KOPT-K1 (cell line): ENCODE data around the gene ORMDL2.
"Not testable (repeated sequence)": the region's sequence is repeated elsewhere in the genome, so short reads cannot be mapped to it uniquely, and the experiment has no call there.

Experiments used
- H3K27ac ChIP-seq: fragments of 200-600 bp; sonication (generic); 2 replicates; pipeline ENCODE4 v1.5.1; 2016; ENCODE audit warnings: antibody characterized with exemption, mild to moderate bottlenecking, low read depth, low read length; ENCODE audit not compliant: poor library complexity, severe bottlenecking
- H3K36me3 ChIP-seq: fragments of 200-600 bp; sonication (generic); 2 replicates; pipeline ENCODE4 v1.5.1; 2017; ENCODE audit warnings: antibody characterized with exemption, mild to moderate bottlenecking, low read length, moderate library complexity; ENCODE audit not compliant: insufficient read depth
- H3K9me3 ChIP-seq: fragments of 200-600 bp; sonication (generic); 2 replicates; pipeline ENCODE4 v1.5.1; 2017; ENCODE audit warnings: antibody characterized with exemption, low read length, mild to moderate bottlenecking; ENCODE audit not compliant: insufficient read depth, poor library complexity, severe bottlenecking

Gene ORMDL2

DNA sequence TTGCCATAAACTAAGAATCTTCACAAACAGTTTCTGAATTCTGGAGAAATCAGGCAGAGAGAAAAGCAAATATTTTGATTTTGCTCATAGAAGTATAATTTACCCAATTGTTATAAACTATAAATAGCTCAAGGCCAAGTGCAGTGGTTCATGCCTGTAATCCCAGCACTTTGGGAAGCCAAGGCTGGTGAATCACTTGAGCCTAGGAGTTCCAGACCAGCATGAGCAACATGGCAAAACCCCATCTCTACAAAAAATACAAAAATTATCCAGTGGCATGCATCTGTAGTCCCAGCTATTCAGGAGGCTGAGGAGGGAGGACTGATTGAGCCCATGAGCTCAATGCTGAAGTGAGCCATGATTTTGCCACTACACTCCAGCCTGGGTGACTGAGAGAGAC, 44.4 kb downstream of the ORMDL2 start:
- H3K27ac ChIP-seq = no peak overlapping the region
- peaks cover 24% of the 10 kb centered on the region for H3K9me3 ChIP-seq

DNA sequence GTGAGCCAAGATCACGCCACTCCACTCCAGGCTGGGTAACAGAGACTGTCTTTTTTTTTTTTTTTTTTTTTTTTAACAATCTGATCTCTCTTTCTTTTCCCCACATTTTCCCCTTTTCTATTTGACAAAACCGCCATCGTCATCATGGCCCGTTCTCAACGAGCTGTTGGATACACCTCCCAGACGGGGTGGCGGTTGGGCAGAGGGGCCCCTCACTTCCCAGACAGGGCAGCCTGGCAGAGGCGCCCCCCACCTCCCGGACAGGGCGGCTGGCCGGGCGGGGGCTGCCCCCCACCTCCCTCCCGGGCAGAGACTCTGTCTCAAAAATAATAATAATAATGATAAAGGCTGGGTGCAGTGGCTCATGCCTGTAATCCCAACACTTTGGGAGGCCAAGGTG, 45.1 kb downstream of the ORMDL2 start:
- not testable (repeated sequence) for H3K36me3 ChIP-seq

More for the DNA sequence above, 44.4 kb downstream of the ORMDL2 start:
- H3K36me3 ChIP-seq = no peaks in the 10 kb centered on the region

DNA sequence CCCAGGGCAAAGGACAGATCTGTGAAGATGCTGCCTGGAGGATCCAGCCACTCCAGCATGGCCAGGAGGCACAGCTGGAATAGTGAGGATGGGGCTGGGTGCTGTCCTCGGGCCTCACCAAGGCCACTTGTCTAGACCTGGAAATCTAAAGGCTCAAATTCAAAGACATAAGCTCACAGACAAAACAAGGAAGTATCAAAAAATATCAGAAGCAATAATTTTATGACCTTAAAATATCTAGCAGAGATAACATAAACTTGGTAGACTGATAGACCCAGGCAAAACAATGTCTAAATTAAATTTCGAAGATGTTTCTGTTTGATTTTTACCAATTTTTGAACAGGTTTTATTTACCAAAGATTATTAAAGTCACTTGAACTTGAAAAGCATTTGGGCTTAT, 47.5 kb downstream of the ORMDL2 start:
- Histone ChIP-seq H3K27ac (no peak overlapping the region), H3K36me3 (no peaks in the 10 kb centered on the region)

More for the DNA sequence above, 45.1 kb downstream of the ORMDL2 start:
- peaks cover 24% of the 10 kb centered on the region for H3K9me3 ChIP-seq
- H3K27ac ChIP-seq = not testable (repeated sequence)

DNA sequence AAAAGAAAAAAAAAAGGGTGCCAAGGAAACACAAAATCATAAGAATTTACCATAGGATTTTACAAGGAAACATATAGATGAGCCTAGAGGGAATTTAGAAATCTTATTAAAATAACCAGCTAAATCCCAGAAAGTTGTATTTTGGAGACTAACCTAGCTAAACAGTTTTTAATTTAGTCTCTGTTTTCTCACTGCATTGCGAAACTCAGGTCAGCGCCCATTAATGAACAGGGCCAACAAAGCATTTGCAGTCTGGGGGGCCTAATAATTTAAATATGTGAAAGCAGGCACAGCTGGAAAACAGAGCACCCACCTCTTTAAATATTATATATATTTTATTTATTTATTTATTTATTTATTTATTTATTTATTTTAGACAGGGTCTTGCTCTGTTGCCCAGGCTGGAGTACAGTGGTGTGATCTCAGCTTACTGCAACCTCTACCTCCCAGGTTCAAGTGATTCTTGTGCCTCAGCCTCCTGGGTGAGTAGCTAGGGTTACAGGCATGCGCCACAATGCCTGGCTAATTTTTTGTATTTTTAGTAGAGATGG, 48.7 kb downstream of the ORMDL2 start:
- H3K9me3 ChIP-seq = peaks cover 24% of the 10 kb centered on the region
- not testable (repeated sequence) for H3K27ac ChIP-seq, H3K36me3 ChIP-seq

More for the DNA sequence above, 47.5 kb downstream of the ORMDL2 start:
- H3K9me3 ChIP-seq = peaks cover 24% of the 10 kb centered on the region
